Hematopoietic multipotent progenitor cell treated with erythropoietin and hydrocortisone succinate and interleukin-3 and kit ligand, for 15 days (in vitro differentiated cells): ENCODE results near the gene HOMER1.
A peak's percentile ranks its signal among the peaks of the same experiment; 100 is the strongest.
"Not testable (repeated sequence)": the region's sequence is repeated elsewhere in the genome, so short reads cannot be mapped to it uniquely, and the experiment has no call there.

Experiments
- DNase-seq: peaks from one replicate; pipeline ENCODE4 v3.0.0-alpha.2; 2015; ENCODE audit warnings: low spot score

HOMER1 gene

GRCh38 chr5:79416499-79416898 lies 97.4 kb downstream of the HOMER1 start:
- DNase-seq: no peak

DNA sequence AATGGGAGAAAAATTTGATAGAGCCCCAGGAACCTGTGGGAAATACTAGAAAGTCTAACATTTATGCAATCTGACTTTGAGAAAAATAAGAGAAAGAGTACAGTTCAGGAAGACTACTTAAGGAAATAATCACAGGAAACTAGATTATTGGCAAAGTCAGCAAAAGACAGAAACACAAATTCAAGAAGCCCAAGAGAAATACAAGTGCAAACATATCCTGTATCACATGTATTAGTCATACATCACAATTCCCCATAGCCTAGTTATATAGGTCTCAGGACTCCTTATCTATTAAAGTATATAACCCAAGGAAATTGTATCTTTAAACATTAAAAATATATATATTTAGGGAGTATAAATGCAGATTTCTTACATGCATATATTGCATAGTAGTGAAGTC lies 100.8 kb downstream of the HOMER1 start:
- DNase-seq: no peak

DNA sequence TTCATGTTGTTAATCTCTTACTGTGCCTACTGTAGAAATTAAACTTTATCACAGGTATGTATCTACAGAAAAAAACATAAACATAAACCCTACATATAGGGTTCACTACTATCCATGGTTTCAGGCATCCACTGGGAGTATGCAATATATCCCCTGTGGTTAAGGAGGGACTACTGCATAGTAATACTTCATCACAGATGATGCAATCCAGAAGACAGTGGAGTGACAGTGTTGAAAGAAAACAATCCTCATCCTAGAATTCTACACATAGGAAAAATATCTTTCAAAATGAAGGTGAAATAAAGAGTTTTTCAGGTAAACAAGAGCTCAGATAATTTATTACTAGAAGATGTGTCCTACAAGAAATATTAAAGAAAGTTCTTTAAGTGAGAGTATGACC lies 105.9 kb downstream of the HOMER1 start:
- DNase-seq: no peak

GRCh38 chr5:79407591-79407990 lies 106.3 kb downstream of the HOMER1 start:
- DNase-seq: no peak

DNA sequence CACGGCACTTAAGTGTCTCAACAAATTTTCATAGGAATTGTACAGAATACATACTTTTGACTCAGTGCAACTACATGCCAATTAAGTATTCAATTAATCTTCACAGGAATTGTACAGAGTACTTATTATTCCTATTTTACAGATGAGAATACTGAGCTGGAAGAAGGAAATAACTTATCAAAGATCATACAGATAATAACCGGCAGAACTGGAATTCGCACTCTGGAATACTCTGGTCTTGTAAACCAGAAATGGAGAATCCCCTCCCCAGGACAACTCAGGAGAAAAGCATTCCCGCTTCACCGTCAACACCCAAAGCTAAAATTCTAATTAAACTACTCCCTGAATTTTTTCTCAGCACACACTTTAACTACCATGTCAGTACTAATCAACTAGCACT lies 112.7 kb downstream of the HOMER1 start:
- no peak for DNase-seq

GRCh38 chr5:79399046-79399445 lies 114.9 kb downstream of the HOMER1 start:
- DNase-seq: no peak

GRCh38 chr5:79397080-79397479 lies 116.9 kb downstream of the HOMER1 start:
- no peak for DNase-seq

DNA sequence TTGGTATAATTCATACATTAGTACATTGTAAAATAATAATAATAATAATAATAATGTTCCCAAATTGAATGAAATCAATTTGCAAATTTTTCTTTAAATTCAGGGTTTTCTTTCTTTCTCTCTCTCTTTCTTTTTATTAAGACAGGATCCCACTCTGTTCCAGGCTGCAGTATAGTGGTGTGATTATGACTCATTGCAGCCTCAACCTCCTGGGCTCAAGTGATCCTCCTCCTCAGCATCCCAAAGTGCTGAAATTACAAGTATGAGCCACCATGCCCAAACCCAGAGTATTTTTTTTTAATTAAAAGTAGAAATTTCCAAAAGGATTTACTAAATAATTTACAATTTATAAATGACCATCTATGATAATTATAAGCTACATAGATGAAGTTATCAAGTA lies 117.7 kb downstream of the HOMER1 start:
- no peak for DNase-seq

DNA sequence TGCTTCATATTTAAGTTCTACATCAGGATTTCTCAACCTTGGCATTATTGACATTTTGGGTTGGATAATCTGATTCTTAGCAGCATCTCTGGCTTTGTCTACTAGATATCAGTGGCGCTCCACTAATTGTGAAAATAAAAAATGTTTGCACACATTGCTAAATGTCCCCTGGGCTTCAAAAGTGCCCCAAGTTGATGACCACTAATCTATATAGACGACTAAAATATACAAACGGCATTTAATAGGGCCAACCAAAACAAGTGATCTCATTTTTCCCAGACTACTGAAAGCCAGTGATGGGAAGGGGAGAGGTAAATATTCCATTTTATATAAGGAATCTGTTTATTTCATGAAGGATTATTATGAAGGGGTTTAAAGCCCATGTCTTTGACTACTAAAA lies 118.6 kb downstream of the HOMER1 start:
- no peak for DNase-seq

DNA sequence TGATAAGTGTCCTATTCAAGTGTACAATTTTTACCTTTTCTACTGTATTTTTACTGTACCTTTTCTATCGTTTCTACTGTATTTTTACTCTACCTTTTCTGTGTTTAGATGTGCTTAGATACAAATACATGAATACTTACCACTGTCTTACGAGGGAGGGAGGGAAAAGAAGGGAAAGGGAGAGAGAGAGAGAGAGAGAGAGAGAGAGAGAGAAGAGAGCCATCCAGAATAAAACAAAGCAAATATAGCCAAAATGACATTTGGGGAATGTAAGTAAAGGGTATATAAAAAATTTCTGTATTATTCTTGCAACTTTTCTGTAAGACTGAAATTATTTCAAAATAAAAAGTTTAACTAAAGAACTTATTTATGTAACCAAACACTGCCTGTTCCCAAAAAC lies 121.2 kb downstream of the HOMER1 start:
- no peak for DNase-seq

- no peak for DNase-seq
These were observed 127.3 kb downstream of the HOMER1 start for GRCh38 chr5:79386679-79387078.

DNA sequence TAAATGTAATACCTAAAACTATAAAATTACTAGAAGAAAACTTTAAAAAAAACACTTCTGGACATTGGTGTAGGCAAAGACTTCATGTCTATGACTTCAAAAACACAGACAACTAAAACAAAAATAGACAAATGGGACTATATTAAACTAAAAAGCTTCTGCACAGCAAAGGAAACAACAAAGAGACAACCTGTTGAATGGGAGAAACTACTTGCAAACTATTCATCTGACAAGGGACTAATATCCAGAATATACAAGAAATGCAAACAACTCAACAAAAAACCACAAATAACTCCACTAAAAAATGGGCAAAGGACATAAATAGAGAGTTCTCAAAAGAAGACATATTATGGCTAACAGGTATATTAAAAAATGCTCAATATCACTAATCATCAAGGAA lies 128.8 kb downstream of the HOMER1 start:
- not testable (repeated sequence) for DNase-seq

GRCh38 chr5:79378510-79379186 lies 135.3 kb downstream of the HOMER1 start:
- DNase-seq: no peak

DNA sequence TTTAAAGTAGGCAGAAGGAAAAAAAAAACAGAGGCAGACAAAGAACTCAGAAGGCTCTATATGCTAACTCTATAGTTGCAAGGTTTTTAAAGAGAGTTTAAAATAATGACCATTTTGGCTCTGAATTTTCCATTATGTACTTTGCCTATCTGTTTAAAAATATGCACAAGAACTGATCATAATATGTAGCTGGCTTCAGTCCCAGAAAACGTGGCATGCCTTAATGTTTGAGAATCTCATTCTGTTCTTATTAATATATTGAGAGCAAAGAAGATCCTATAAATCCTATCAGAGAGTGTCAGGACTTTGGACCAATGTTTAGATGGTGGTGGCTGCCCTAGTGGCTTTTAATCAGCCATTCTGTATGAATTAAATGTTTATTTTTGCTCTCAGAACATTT lies 156.5 kb downstream of the HOMER1 start:
- no peak for DNase-seq

GRCh38 chr5:79349881-79350280 lies 164.1 kb downstream of the HOMER1 start:
- no peak for DNase-seq

GRCh38 chr5:79349047-79349446 lies 164.9 kb downstream of the HOMER1 start:
- DNase-seq: no peak

DNA sequence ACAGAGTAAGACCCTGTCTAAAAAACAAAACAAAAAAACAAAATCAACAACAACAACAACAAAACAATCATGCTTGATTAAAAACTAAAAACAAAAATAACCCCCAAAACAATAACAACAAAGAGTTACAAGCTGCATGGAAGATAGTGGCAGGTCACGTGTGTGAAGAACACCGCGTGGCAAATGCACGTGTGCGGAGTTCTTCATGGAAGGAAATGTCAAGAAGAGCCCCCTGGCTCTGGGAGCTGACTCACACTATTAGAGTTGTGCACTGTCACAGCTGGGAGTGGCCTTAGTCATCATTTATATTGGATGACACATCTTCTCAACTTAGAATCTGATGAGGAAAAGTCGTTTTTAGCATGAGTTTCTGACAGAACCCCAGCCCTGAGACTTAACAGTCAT lies 167.5 kb downstream of the HOMER1 start:
- peak; percentile 27 for DNase-seq

DNA sequence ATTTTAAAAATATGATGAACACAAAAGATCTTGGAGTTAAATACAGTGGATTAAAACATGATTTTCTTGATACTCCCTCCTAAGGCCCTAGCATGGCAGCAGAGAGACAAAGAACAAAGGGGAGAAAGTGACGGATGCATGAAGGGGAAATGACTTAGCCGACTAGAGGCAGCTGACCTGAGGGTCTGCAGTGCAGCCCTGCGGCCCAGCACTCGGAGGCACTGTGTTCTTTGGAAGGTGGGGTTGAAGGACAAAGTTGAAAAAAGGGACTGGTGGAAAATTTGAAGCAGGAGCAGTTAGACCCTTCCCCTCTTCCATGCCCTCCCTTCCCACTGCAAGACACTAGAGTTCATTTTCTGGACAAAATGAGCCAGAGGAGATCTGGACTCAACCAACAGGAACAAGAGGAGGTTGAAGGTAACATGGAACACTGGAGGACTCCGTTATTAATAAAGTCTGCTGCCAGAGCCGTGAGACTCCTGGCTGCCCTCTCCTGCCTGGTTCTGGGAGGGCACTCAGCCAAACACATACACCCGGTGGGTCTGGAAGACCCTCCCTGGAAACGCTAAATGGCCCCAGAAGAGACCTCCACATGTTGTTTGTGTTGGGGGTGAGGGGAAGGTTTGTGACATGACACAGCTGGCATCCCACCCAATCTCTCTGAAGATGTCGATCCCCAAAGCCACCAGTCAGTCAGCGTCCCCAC lies 179.9 kb downstream of the HOMER1 start:
- DNase-seq: no peak

DNA sequence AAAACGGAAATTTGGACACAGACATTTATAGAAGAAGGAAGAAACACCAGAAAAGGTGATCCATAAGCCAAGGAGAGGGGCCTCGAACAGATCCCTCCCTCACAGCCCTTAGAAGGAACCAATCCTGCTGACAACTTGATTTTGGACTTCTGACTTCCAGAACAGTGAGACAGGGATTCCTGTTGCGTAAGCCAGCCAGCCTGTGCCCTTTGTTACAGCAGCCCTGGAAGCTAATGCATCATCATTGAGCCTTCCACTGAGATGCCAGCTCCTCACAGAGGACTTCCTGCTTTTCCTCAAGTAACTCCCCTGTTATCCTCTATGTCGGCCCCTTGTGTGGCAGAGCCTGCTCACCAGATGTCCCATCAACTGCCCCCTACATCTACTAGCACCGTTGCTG lies 183.9 kb downstream of the HOMER1 start:
- no peak for DNase-seq

GRCh38 chr5:79329453-79329852 lies 184.5 kb downstream of the HOMER1 start:
- DNase-seq: no peak
